ENCODE results near the gene ATG10. TPM values are rescaled to one million over a fixed set of nuclear protein-coding genes. Genes with fewer than 3 reads are reported as not detected.

Gene ATG10
- total RNA-seq, 2 donors from 2014 or later = 4.5 to 7.3 TPM

- ATAC-seq = no peak
- peak overlapping the region; percentile 96 to 98 for H3K27ac Mint-ChIP-seq
- H3K36me3 Mint-ChIP-seq = peaks cover 46 to 49% of the 10 kb centered on the region in 2 donors
- no peaks in the 10 kb centered on the region for H3K9me3 Mint-ChIP-seq
- DNase-seq (ENCODE audit: low spot score in 2 of 2) = no peak
Measured at GRCh38 chr5:82278711-82279370, 307.0 kb downstream of the ATG10 start.

GRCh38 chr5:82283893-82284292, 312.1 kb downstream of the ATG10 start:
- Mint-ChIP-seq H3K9me3 (no peaks in the 10 kb centered on the region), H3K36me3 (peaks cover 0 to 6% of the 10 kb centered on the region in 2 donors), H3K27ac (no peak overlapping the region)
- no peak for ATAC-seq
- DNase-seq (ENCODE audit: low spot score in 2 of 2) = no peak

- ATAC-seq (no peak), DNase-seq (ENCODE audit: low spot score in 2 of 2) (no peak)
- Mint-ChIP-seq H3K9me3 (no peaks in the 10 kb centered on the region), H3K36me3 (peaks cover 0 to 5% of the 10 kb centered on the region in 2 donors), H3K27ac (no peak overlapping the region)
Measured at GRCh38 chr5:82285206-82285605, 313.4 kb downstream of the ATG10 start.

- ATAC-seq = no peak
- Mint-ChIP-seq H3K36me3 (no peaks in the 10 kb centered on the region), H3K27ac (no peak overlapping the region), H3K9me3 (no peaks in the 10 kb centered on the region)
- DNase-seq (ENCODE audit: low spot score in 2 of 2) = no peak
Measured at GRCh38 chr5:82287625-82288024, 315.8 kb downstream of the ATG10 start.

- H3K36me3 Mint-ChIP-seq = no peaks in the 10 kb centered on the region
- no peaks in the 10 kb centered on the region for H3K9me3 Mint-ChIP-seq
- ATAC-seq (no peak), DNase-seq (ENCODE audit: low spot score in 2 of 2) (no peak)
- no peak overlapping the region for H3K27ac Mint-ChIP-seq
Measured at GRCh38 chr5:82290005-82290404, 318.2 kb downstream of the ATG10 start.

GRCh38 chr5:82290908-82291307, 319.1 kb downstream of the ATG10 start:
- no peaks in the 10 kb centered on the region for H3K36me3 Mint-ChIP-seq
- no peak for DNase-seq (ENCODE audit: low spot score in 2 of 2)
- ATAC-seq = no peak

GRCh38 chr5:82291420-82291819, 319.6 kb downstream of the ATG10 start:
- no peaks in the 10 kb centered on the region for H3K36me3 Mint-ChIP-seq
- no peaks in the 10 kb centered on the region for H3K9me3 Mint-ChIP-seq
- ATAC-seq = no peak
- DNase-seq (ENCODE audit: low spot score in 2 of 2) = no peak
- no peak overlapping the region for H3K27ac Mint-ChIP-seq

More at GRCh38 chr5:82290908-82291307, 319.1 kb downstream of the ATG10 start:
- no peak overlapping the region for H3K27ac Mint-ChIP-seq
- no peaks in the 10 kb centered on the region for H3K9me3 Mint-ChIP-seq

GRCh38 chr5:82295144-82295543, 323.3 kb downstream of the ATG10 start:
- Mint-ChIP-seq H3K9me3 (peaks cover 0 to 5% of the 10 kb centered on the region in 2 donors), H3K27ac (no peak overlapping the region), H3K36me3 (peaks cover 0 to 6% of the 10 kb centered on the region in 2 donors)
- DNase-seq (ENCODE audit: low spot score in 2 of 2) (no peak), ATAC-seq (no peak)

- ATAC-seq = peak in 1 of 2 donors; percentile 85
- H3K27ac Mint-ChIP-seq = no peak overlapping the region
Measured at GRCh38 chr5:82295959-82296531, 324.2 kb downstream of the ATG10 start.

GRCh38 chr5:82296929-82297328, 325.1 kb downstream of the ATG10 start:
- Mint-ChIP-seq H3K36me3 (peaks cover 0 to 6% of the 10 kb centered on the region in 2 donors), H3K27ac (no peak overlapping the region)
- ATAC-seq = no peak

More at GRCh38 chr5:82295959-82296531, 324.2 kb downstream of the ATG10 start:
- no peak for DNase-seq (ENCODE audit: low spot score in 2 of 2)
- Mint-ChIP-seq H3K9me3 (peaks cover 0 to 5% of the 10 kb centered on the region in 2 donors), H3K36me3 (peaks cover 0 to 6% of the 10 kb centered on the region in 2 donors)

GRCh38 chr5:82297711-82298110, 325.9 kb downstream of the ATG10 start:
- no peak for ATAC-seq
- Mint-ChIP-seq H3K27ac (peak overlapping the region in 1 of 2 donors; percentile 55), H3K9me3 (peaks cover 0 to 5% of the 10 kb centered on the region in 2 donors), H3K36me3 (peaks cover 0 to 6% of the 10 kb centered on the region in 2 donors)
- DNase-seq (ENCODE audit: low spot score in 2 of 2) = no peak

More at GRCh38 chr5:82296929-82297328, 325.1 kb downstream of the ATG10 start:
- peaks cover 0 to 5% of the 10 kb centered on the region in 2 donors for H3K9me3 Mint-ChIP-seq
- no peak for DNase-seq (ENCODE audit: low spot score in 2 of 2)

GRCh38 chr5:82298668-82299067, 326.8 kb downstream of the ATG10 start:
- ATAC-seq = no peak
- Mint-ChIP-seq H3K9me3 (peaks cover 0 to 5% of the 10 kb centered on the region in 2 donors), H3K27ac (no peak overlapping the region), H3K36me3 (peaks cover 0 to 6% of the 10 kb centered on the region in 2 donors)
- no peak for DNase-seq (ENCODE audit: low spot score in 2 of 2)

- no peak for DNase-seq (ENCODE audit: low spot score in 2 of 2)
- no peak overlapping the region for H3K27ac Mint-ChIP-seq
- H3K36me3 Mint-ChIP-seq = peaks cover 0 to 6% of the 10 kb centered on the region in 2 donors
- peaks cover 0 to 5% of the 10 kb centered on the region in 2 donors for H3K9me3 Mint-ChIP-seq
- ATAC-seq = no peak
Measured at GRCh38 chr5:82301190-82301589, 329.4 kb downstream of the ATG10 start.

Other genes starting within 250 kb of the ATG10 start
- 10 to 100 TPM in 1 of 2 donors, 1 to 10 TPM in 1; 10.0 to 20.9 TPM for gene SSBP2, start 220.9 kb upstream of the ATG10 start, total RNA-seq

Data from activated naive CD4-positive, alpha-beta T cell treated with anti-CD3 and anti-CD28 coated beads, Interleukin-2, amount 50 U/mL, for 72 hours (primary cell).